ENCODE results near the gene CDH5. TPM values are rescaled to one million over a fixed set of nuclear protein-coding genes. Genes with fewer than 3 reads are reported as not detected.

Gene CDH5
- total RNA-seq, 4 donors from 2014 or later, result 5.3 to 28.1 (median 11.4) TPM

DNA sequence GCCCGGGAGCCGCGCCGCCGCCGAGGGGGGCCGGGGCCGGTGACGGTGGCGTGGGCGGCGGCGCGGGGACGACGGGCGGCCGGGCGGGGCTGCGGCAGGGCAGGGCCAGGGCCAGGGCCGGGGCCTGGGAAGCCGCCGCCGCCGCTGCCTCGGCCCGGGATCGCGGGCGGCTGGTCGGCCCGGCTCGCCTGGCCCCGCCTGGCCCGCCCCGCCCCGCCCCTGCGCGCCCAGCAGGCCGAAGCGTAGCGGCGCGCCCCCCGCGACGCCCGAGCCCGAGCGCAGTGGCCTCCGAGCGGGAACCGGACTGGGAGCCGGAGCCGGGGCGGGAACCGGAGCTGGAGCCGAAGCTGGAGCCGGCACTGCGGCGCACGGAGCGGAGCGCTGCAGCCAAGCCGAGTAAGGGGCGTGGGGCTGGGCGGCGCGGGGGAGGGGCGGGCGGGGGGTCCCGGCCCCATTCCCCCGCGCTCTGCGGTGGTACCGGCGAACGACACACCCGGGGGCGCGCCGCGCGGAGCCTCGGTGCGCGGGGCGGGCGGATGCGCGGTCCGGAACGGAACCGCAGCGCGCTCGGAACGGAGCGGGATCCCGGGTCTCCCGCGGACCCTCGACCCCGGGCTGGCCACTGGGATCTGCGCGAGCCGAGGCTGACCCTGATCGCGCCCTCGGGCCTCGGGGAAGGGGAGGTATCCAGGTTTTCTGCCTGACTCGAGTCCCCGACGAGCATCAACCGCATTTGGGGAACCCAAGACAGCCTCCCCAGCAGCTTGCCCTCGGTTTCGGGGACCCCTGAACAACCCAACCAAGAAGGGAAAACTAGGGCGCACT, 60.8 kb downstream of the CDH5 start, which contains the start of gene BEAN1:
Gene BEAN1 (plus strand): TSS at position 260 of the 825 bp plus-strand sequence. CDS start 10,382 bp downstream, outside the sequence.
- Histone ChIP-seq H3K4me3 (peak within 1 kb of the TSS; percentile 15 to 56 (median 49)), H3K27me3 (peaks cover 0 to 13% of the 10 kb centered on the region in 2 donors), H3K4me1 (peaks cover 0 to 18% (median 5%) of the 10 kb centered on the region in 4 donors), H3K27ac (no peak within 1 kb of the TSS), H3K9me3 (no peaks in the 10 kb centered on the region), H3K36me3 (no peaks in the 10 kb centered on the region)
- no peak for TF ChIP-seq CTCF (IDR thresholded peaks at IDR 0.05)
- no peak for TF ChIP-seq POLR2A (IDR thresholded peaks at IDR 0.05)
- DNase-seq, result peak in 1 of 3 donors; percentile 37

DNA sequence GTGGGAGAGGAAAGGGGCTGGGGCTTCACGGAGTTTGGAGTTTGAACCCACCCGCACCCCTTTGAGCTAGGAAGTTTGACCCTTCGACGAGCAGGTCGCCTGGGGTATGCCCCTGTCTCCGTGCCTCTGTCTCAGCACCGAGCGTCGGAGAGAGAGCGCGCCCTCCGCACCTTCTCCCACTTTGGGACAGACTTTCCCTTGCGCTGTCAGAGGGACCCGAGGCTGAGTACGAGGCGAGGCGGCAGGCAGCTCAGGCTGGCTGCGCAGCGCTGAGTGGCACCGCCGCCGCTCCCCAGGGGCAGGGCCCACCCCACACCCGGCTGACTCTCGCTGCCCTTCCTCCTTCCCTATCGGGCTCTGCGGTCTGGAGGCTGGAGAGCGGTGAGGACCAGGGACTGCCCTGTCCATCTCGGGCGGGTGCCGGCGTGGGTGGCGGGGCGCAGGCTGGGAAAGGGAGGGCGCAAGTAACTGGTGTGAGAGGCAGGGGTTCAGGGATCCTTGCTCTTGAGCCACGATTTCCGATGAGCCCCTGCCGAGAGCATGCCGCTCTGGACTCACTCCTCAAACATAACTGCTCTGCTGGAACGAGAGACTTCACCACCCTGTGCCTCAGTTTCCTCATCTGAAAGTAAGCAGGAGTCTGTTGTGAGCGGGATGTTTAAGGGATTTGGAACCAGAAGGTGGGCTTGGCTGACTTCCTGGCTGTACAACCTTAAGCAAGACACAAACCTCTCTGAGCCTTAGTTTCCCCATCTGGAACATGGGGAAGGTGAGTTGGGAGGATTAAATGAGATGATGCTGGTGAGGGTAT, 61.6 kb downstream of the CDH5 start:
- no peak for TF ChIP-seq CTCF (IDR thresholded peaks at IDR 0.05)
- no peak for TF ChIP-seq POLR2A (IDR thresholded peaks at IDR 0.05)
- Histone ChIP-seq H3K9me3 (no peaks in the 10 kb centered on the region), H3K27ac (no peak overlapping the region), H3K36me3 (no peaks in the 10 kb centered on the region), H3K4me3 (peak overlapping the region in 3 of 4 donors; percentile 42 to 56 (median 56)), H3K27me3 (peaks cover 0 to 13% of the 10 kb centered on the region in 2 donors), H3K4me1 (peaks cover 0 to 18% (median 5%) of the 10 kb centered on the region in 4 donors)
- peak in 1 of 3 donors; percentile 43 for DNase-seq

DNA sequence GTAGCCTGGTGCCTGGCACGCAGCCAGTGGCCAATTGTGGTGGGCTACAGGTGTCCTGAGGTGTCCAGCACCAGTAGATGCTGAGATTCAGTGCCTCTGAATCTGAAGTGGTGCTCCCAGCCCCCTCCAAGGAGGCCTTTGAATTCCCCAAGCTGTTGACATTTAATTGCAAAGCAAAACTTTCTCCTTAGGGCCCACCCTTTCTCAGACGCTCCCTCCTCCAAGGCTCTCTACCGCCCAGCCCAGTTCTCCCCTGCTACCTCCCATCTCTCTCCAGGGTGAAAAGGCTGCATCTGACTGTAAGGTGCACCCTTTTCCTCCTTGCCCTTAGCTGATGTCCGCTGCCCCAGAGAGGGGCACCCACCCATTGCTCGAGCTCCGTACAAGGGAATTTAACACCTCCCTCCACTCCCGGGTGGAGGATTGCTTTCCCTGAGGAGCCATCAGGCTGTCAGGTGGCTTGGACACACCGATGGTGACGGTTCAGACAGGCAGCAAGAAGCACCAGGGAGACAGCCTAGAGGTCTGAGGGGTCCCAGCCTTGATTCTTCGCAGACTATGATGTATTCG, 62.3 kb downstream of the CDH5 start:
- peaks cover 0 to 13% of the 10 kb centered on the region in 2 donors for H3K27me3 ChIP-seq
- no peak overlapping the region for H3K4me3 ChIP-seq
- H3K36me3 ChIP-seq, result no peaks in the 10 kb centered on the region
- TF ChIP-seq CTCF (IDR thresholded peaks at IDR 0.05) (no peak), POLR2A (IDR thresholded peaks at IDR 0.05) (no peak)
- H3K4me1 ChIP-seq, result peaks cover 0 to 18% (median 5%) of the 10 kb centered on the region in 4 donors
- no peak overlapping the region for H3K27ac ChIP-seq
- no peaks in the 10 kb centered on the region for H3K9me3 ChIP-seq
- peak in 1 of 3 donors; percentile 38 for DNase-seq

GRCh38 chr16:66429290-66429962, 62.9 kb downstream of the CDH5 start:
- peaks cover 0 to 13% of the 10 kb centered on the region in 2 donors for H3K27me3 ChIP-seq
- no peak for TF ChIP-seq CTCF (IDR thresholded peaks at IDR 0.05)
- TF ChIP-seq POLR2A (IDR thresholded peaks at IDR 0.05), result no peak
- DNase-seq, result peak in 1 of 3 donors; percentile 21

DNA sequence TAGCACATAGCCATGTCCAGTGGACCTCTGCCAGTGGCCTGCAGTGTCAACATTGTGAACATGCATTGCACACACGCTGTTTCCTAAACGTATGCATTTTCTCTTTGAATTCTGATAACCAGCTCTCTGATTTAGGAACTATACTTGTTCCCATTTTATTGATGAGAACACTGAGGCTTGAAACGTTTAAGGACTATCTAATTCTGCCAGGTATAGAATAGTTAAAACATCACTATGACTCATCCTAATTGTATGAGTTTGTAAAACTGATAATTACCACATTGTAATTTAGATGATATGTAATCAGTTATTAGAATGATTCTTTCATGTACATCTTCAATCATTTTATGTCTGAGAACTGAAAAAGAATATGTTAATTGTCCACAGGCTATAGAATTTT, 63.7 kb downstream of the CDH5 start:
- Histone ChIP-seq H3K27me3 (peaks cover 0 to 13% of the 10 kb centered on the region in 2 donors), H3K9me3 (no peaks in the 10 kb centered on the region)

More at GRCh38 chr16:66429290-66429962, 62.9 kb downstream of the CDH5 start:
- H3K27ac ChIP-seq, result no peak overlapping the region
- peaks cover 0 to 18% (median 5%) of the 10 kb centered on the region in 4 donors for H3K4me1 ChIP-seq
- no peak overlapping the region for H3K4me3 ChIP-seq
- no peaks in the 10 kb centered on the region for H3K9me3 ChIP-seq
- H3K36me3 ChIP-seq, result no peaks in the 10 kb centered on the region

More for the DNA sequence above, 63.7 kb downstream of the CDH5 start:
- H3K4me3 ChIP-seq, result no peak overlapping the region
- no peak overlapping the region for H3K27ac ChIP-seq
- DNase-seq, result no peak
- H3K4me1 ChIP-seq, result peaks cover 0 to 18% (median 5%) of the 10 kb centered on the region in 4 donors
- TF ChIP-seq POLR2A (IDR thresholded peaks at IDR 0.05) (no peak), CTCF (IDR thresholded peaks at IDR 0.05) (no peak)
- H3K36me3 ChIP-seq, result no peaks in the 10 kb centered on the region

Data from Peyer's patch (tissue), 4 donors.